ENCODE data around the gene TRAF1.

- no peak for TF ChIP-seq POLR2A (IDR thresholded peaks at IDR 0.05)
- TF ChIP-seq CTCF (IDR thresholded peaks at IDR 0.05) = no peak
Measured at GRCh38 chr9:120874226-120875194, 52.1 kb downstream of the TRAF1 start.

Measured in testis (tissue), 2 donors.